H1 (cell line): ENCODE measurements around the gene ADIRF. TPM values are rescaled to one million over a fixed set of nuclear protein-coding genes. Genes with fewer than 3 reads are reported as not detected.

Experiments
- CTCF ChIA-PET: fragments of 300-600 bp; sonication (Branson Sonifier 250); formaldehyde crosslinking; loops from one replicate; lab custom pipeline; 2021; ENCODE audit not compliant: partially characterized antibody; lab: Charles Lee
- POLR2A ChIA-PET: fragments of 300-600 bp; sonication (Branson Sonifier 250); formaldehyde crosslinking; loops from one replicate; lab custom pipeline; 2021; ENCODE audit warnings: inconsistent platforms; ENCODE audit not compliant: partially characterized antibody; lab: Charles Lee
- DNase-seq, 2 experiments: peaks; one replicate each; pipeline versions ENCODE4 v3.0.0 to v3.0.0-alpha.2; 2010 to 2022; ENCODE audit warnings: low spot score in 2 of 2, low read depth in 1 of 2, mixed read lengths in 1 of 2
- FAIRE-seq: peaks from 2 replicates; lab custom pipeline; 2011; peaks lifted over from hg19 to GRCh38; lab: Jason Lieb, UNC
- H2AFZ ChIP-seq: 2 replicates; pipeline ENCODE4 v1.8.1; 2012; ENCODE audit warnings: low read length, inconsistent platforms
- H2AK5ac ChIP-seq: 2 replicates; pipeline ENCODE4 v1.6.1; 2013; ENCODE audit warnings: low read depth, low read length
- H2BK120ac ChIP-seq: replicated peaks from 2 replicates; pipeline ENCODE3; 2013; ENCODE audit warnings: low read depth, low read length, inconsistent platforms
- H2BK12ac ChIP-seq: 2 replicates; pipeline ENCODE4 v1.6.1; 2013; ENCODE audit warnings: low read depth, low read length
- H2BK15ac ChIP-seq: 2 replicates; pipeline ENCODE4 v1.6.1; 2013; ENCODE audit warnings: low read length
- H2BK20ac ChIP-seq: 2 replicates; pipeline ENCODE4 v1.6.1; 2013; ENCODE audit warnings: low read length
- H2BK5ac ChIP-seq: 2 replicates; pipeline ENCODE4 v1.6.1; 2013; ENCODE audit warnings: low read depth, low read length
- H3K14ac ChIP-seq: 2 replicates; pipeline ENCODE4 v1.6.1; 2013; ENCODE audit warnings: inconsistent platforms; ENCODE audit not compliant: insufficient read length
- H3K18ac ChIP-seq: 2 replicates; pipeline ENCODE4 v1.6.1; 2013; ENCODE audit warnings: low read length; ENCODE audit errors: extremely low read depth
- H3K23ac ChIP-seq: 2 replicates; pipeline ENCODE4 v1.6.1; 2013; ENCODE audit warnings: inconsistent platforms; ENCODE audit not compliant: insufficient read length
- H3K23me2 ChIP-seq: 2 replicates; pipeline ENCODE4 v1.6.1; 2013; ENCODE audit warnings: low read depth, low read length
- H3K27ac ChIP-seq: 2 replicates; pipeline ENCODE4 v1.6.1; 2011; ENCODE audit warnings: low read depth, low read length, inconsistent platforms
- H3K27me3 ChIP-seq, 4 experiments: replicated peaks in 1 of 4; 1 replicate in 1 of 4; 2 replicates in 3 of 4; pipeline versions ENCODE4 v1.6.1 to v1.8.1; 2011 to 2013; ENCODE audit warnings: low read length in 3 of 4, mild to moderate bottlenecking in 3 of 4, inconsistent platforms in 2 of 4, mixed read lengths in 2 of 4, moderate library complexity in 1 of 4; ENCODE audit not compliant: control insufficient read depth in 3 of 4, insufficient read depth in 3 of 4; ENCODE audit errors: extremely low read depth in 1 of 4
- H3K36me3 ChIP-seq, 4 experiments: 2 replicates each; pipeline versions ENCODE4 v1.6.1 to v1.8.1; 2011 to 2013; ENCODE audit warnings: mild to moderate bottlenecking in 4 of 4, low read length in 3 of 4, moderate library complexity in 2 of 4, control low read depth in 1 of 4, inconsistent platforms in 1 of 4; ENCODE audit not compliant: insufficient read depth in 4 of 4, control insufficient read depth in 2 of 4
- H3K4ac ChIP-seq: replicated peaks from 2 replicates; pipeline ENCODE3; 2013; ENCODE audit warnings: low read length, low read depth, mixed read lengths, inconsistent platforms; ENCODE audit not compliant: insufficient read length
- H3K4me1 ChIP-seq, 4 experiments: replicated peaks in 1 of 4; 1 replicate in 1 of 4; 2 replicates in 3 of 4; pipeline versions ENCODE4 v1.6.1 to v1.8.1; 2011 to 2013; ENCODE audit warnings: low read length in 3 of 4, inconsistent platforms in 2 of 4, mixed read lengths in 1 of 4; ENCODE audit not compliant: insufficient read depth in 4 of 4, control insufficient read depth in 3 of 4
- H3K4me2 ChIP-seq, 2 experiments: 2 replicates each; pipeline versions ENCODE4 v1.6.1 to v1.8.1; 2011 to 2013; ENCODE audit warnings: low read depth in 2 of 2, low read length in 2 of 2, control low read depth in 1 of 2, inconsistent platforms in 1 of 2, mild to moderate bottlenecking in 1 of 2; ENCODE audit not compliant: insufficient read depth in 1 of 2
- H3K4me3 ChIP-seq, 4 experiments: fragments of 200-600, 300-600 bp in 1 of 4; sonication (generic), shearing (Covaris generic), sonication (Bioruptor Twin) in 1 of 4; 2 replicates each; pipeline versions ENCODE4 v1.5.1 to v1.8.1; 2011 to 2016; ENCODE audit warnings: low read length in 4 of 4, low read depth in 3 of 4, control low read depth in 2 of 4, inconsistent platforms in 2 of 4, mild to moderate bottlenecking in 2 of 4, mixed read lengths in 1 of 4, moderate library complexity in 1 of 4; ENCODE audit not compliant: insufficient read depth in 2 of 4; ENCODE audit errors: extremely low read depth in 1 of 4
- H3K56ac ChIP-seq: replicated peaks from 2 replicates; pipeline ENCODE3; 2013; ENCODE audit warnings: low read depth, mild to moderate bottlenecking, mixed read lengths, low read length, inconsistent platforms; ENCODE audit not compliant: insufficient read length
- H3K79me1 ChIP-seq: 2 replicates; pipeline ENCODE4 v1.6.1; 2013; ENCODE audit warnings: low read depth, low read length, control low read depth
- H3K79me2 ChIP-seq, 2 experiments: 2 replicates each; pipeline versions ENCODE4 v1.6.1 to v1.8.1; 2012 to 2013; ENCODE audit warnings: low read length in 2 of 2, mild to moderate bottlenecking in 2 of 2, inconsistent platforms in 1 of 2; ENCODE audit not compliant: insufficient read depth in 2 of 2, control insufficient read depth in 1 of 2
- H3K9ac ChIP-seq, 4 experiments: replicated peaks in 1 of 4; 1 replicate in 1 of 4; 2 replicates in 3 of 4; pipeline versions ENCODE4 v1.6.1 to v1.8.1; 2011 to 2013; ENCODE audit warnings: low read depth in 3 of 4, low read length in 3 of 4, control low read depth in 2 of 4, mild to moderate bottlenecking in 2 of 4, moderate library complexity in 2 of 4, inconsistent platforms in 1 of 4; ENCODE audit errors: extremely low read depth in 1 of 4
- H3K9me3 ChIP-seq, 2 experiments: 2 replicates each; pipeline versions ENCODE4 v1.6.1 to v1.8.1; 2012 to 2013; ENCODE audit warnings: mild to moderate bottlenecking in 2 of 2, moderate library complexity in 2 of 2, control low read depth in 1 of 2, inconsistent platforms in 1 of 2, low read depth in 1 of 2, low read length in 1 of 2, mixed read lengths in 1 of 2; ENCODE audit not compliant: insufficient read depth in 2 of 2
- H4K20me1 ChIP-seq, 2 experiments: replicated peaks in 1 of 2; 2 replicates each; pipeline versions ENCODE3 to v1.8.1; 2011 to 2013; ENCODE audit warnings: inconsistent platforms in 2 of 2, low read length in 2 of 2, mild to moderate bottlenecking in 1 of 2; ENCODE audit not compliant: insufficient read depth in 2 of 2, control insufficient read depth in 1 of 2
- H4K5ac ChIP-seq: 2 replicates; pipeline ENCODE4 v1.6.1; 2013; ENCODE audit warnings: low read length, low read depth, mixed read lengths, inconsistent platforms; ENCODE audit not compliant: insufficient read length
- H4K8ac ChIP-seq: 2 replicates; pipeline ENCODE4 v1.8.0; 2013; ENCODE audit warnings: mild to moderate bottlenecking, moderate library complexity, low read length, inconsistent platforms; ENCODE audit not compliant: insufficient read depth; ENCODE audit errors: extremely low read depth
- H4K91ac ChIP-seq: replicated peaks from 2 replicates; pipeline ENCODE3; 2013; ENCODE audit warnings: low read length, mixed read lengths, inconsistent platforms; ENCODE audit not compliant: insufficient read length
- KDM4A ChIP-seq: IDR thresholded peaks from one replicate; pipeline ENCODE4 v1.7.1; 2012; ENCODE audit warnings: low read depth, mild to moderate bottlenecking, moderate library complexity, low read length, inconsistent platforms; ENCODE audit not compliant: severe bottlenecking
- POLR2A ChIP-seq, 2 experiments: IDR thresholded peaks; 1 replicate in 1 of 2; 2 replicates in 1 of 2; pipeline ENCODE4 v1.6.1; 2011; ENCODE audit warnings: low read depth in 2 of 2, low read length in 2 of 2, mild to moderate bottlenecking in 2 of 2; ENCODE audit errors: control extremely low read depth in 1 of 2
- WGBS, 2 experiments: shearing (Covaris generic) in 1 of 2; methylation state at CpG; one replicate each; pipeline versions ENCODE4 v1.1.6 to v1.1.7; 2013 to 2015; ENCODE audit warnings: low lambda C conversion rate in 2 of 2, mixed read lengths in 2 of 2, inconsistent platforms in 1 of 2, low coverage in 1 of 2, missing lambda C conversion rate in 1 of 2; ENCODE audit not compliant: insufficient replicate concordance in 2 of 2, insufficient coverage in 1 of 2, insufficient read length in 1 of 2; ENCODE audit errors: extremely low coverage in 1 of 2, missing lambda C conversion rate in 1 of 2; 5-methylcytosine and 5-hydroxymethylcytosine counted together
- polyA plus RNA-seq, 7 experiments: library from polyadenylated mRNA; depleted of rRNA in 3 of 7; stranded (reverse) in 5 of 7; unstranded in 2 of 7; fragments of >200 nt in 5 of 7; fragments of 200-250 nt in 2 of 7; gene quantifications; 1 replicate in 5 of 7; 2 replicates in 1 of 7; 4 replicates in 1 of 7; pipeline versions ENCODE4 v1.2.1 to v1.2.3, GENCODE V29; 2011 to 2013; ENCODE audit warnings: missing spikeins in 2 of 7, mixed read lengths in 2 of 7
- total RNA-seq: library from RNA; stranded (reverse); fragmentation: NEBNext Ultra II Directional; extraction: Animal tissue kit (Norgen Biotek cat#: 25700); gene quantifications from 2 replicates; pipeline ENCODE4 v1.2.1, GENCODE V29; 2021

The ADIRF gene
- total and polyA plus RNA-seq, 2 of the 8 experiments (the other 6 are each of a cell fraction or from before 2014, with no cell fraction given), result not detected

DNA sequence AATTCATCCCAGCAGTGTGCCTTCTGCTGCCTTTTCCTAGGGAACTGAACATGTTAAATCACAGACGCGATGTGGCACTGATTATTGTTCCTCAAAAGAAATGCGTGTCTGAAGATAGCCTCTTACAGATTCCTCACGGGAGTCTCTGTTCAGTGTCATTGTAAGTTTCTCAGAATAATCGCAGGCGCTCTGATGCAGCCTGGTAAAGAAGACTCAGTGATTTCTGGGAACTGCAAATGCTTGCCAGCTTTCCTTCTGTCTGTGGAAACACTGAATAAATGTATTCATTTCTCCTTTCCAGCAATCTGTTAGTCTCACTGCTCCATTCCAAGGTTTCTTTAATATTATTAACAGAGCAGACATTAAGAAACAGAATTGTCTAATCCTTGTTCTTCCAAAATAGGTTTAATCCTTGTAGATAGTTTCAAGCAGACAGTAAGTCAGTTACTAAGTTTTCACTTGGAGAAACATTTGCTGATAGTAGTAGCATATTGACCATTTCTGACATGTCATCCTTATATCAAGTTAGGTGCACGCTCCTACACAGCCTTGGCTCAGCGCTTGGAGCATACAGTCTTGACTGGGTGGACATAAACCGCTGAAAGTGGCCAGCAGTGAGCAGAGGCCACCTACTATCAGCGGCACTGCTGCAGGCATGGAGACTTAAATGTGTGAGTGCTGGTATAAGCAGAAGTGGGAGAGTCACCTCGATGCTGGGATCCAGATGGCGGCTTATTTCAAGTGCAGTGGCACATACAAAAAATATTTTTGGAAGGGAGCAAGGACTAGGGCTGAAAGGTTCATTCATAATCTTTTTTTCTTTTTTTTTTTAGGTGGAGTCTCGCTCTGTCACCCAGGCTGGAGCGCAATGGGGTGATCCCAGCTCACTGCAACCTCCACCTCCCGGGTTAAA lies 38.6 kb upstream of the ADIRF start:
- Histone ChIP-seq H3K4me3 (no peak overlapping the region), H3K4ac (no peak overlapping the region), H2AK5ac (no peak overlapping the region), H2BK20ac (no peak overlapping the region), H3K56ac (no peak overlapping the region), H3K9ac (no peak overlapping the region), H2BK5ac (no peak overlapping the region), H3K27ac (no peak overlapping the region), H4K8ac (no peak overlapping the region; the same call in 1 of the 2 replicates), H3K36me3 (peaks cover 0 to 46% (median 16%) of the 10 kb centered on the region in 4 experiments; a peak in 7 of 8 replicates), H2BK120ac (no peak overlapping the region), H3K23me2 (no peaks in the 10 kb centered on the region), H3K4me2 (no peak overlapping the region), H2AFZ (no peak overlapping the region), H3K18ac (no peak overlapping the region), H3K79me1 (no peaks in the 10 kb centered on the region), H4K91ac (no peak overlapping the region), H4K5ac (no peak overlapping the region), H4K20me1 (no peaks in the 10 kb centered on the region), H3K23ac (no peak overlapping the region), H3K27me3 (no peaks in the 10 kb centered on the region), H3K14ac (no peak overlapping the region), H2BK12ac (no peak overlapping the region), H3K79me2 (no peaks in the 10 kb centered on the region), H3K9me3 (no peaks in the 10 kb centered on the region), H2BK15ac (no peak overlapping the region), H3K4me1 (no peaks in the 10 kb centered on the region)
- no peak for DNase-seq
- 91% methylated on average over 15 of the region's 15 CpGs; no CpG with 5 or more reads in 1 of the 2 experiments for WGBS, 2 experiments
- FAIRE-seq, result no peak
- POLR2A ChIA-PET, result no interaction called here
- TF ChIP-seq KDM4A, result no peak
- TF ChIP-seq POLR2A (IDR thresholded peaks at IDR 0.05; ENCODE audit: control extremely low read depth in 1 of 2, low read depth in 2 of 2, low read length in 2 of 2), result peak in 1 of 2 experiments; percentile 26; a peak in 1 of 3 replicates
- CTCF ChIA-PET, result interaction anchor here (0.6 to 2.4 kb wide), 4 partner anchors 9 to 140 kb away, joined by 3 to 8 read pairs (median 5); no protein-coding TSS in a partner anchor
